PC-3 (cell line): ENCODE measurements around the gene COX18. TPM values are rescaled to one million over a fixed set of nuclear protein-coding genes. Genes with fewer than 3 reads are reported as not detected.

Source experiments
- ATAC-seq: fragments of 200-7000 bp; cut with Tn5 transposase; 2 replicates; pipeline ENCODE4 v1.9.1; 2020; ENCODE audit warnings: mild to moderate bottlenecking, moderate library complexity
- BruUV-seq: library from RNA; stranded (reverse); fragments of 400-500 nt; replicated peaks from 2 replicates; lab custom pipeline; 2021; lab: Mats Ljungman, UMichigan
- CTCF ChIA-PET: fragments of 300-600 bp; sonication (Branson Sonifier 250); formaldehyde crosslinking; loops from one replicate; lab custom pipeline; 2022; ENCODE audit warnings: antibody characterized with exemption; lab: Charles Lee
- POLR2A ChIA-PET: fragments of 300-600 bp; sonication (Branson Sonifier 250); formaldehyde crosslinking; loops from one replicate; lab custom pipeline; 2022; ENCODE audit warnings: antibody characterized with exemption; ENCODE audit not compliant: unreplicated experiment; lab: Charles Lee
- DNase-seq: peaks from one replicate; pipeline ENCODE4 v3.0.0-alpha.2; 2015
- H2AFZ ChIP-seq: fragments of 300-600 bp; sonication (generic); 2 replicates; pipeline ENCODE4 v1.6.0; 2016; ENCODE audit warnings: antibody characterized with exemption, low read length
- H3F3A ChIP-seq: fragments of 300-600 bp; sonication (generic); one replicate; pipeline ENCODE4 v1.6.0; 2017; ENCODE audit warnings: antibody characterized with exemption, low read length, control low read depth, mild to moderate bottlenecking; ENCODE audit not compliant: unreplicated experiment
- H3K27ac ChIP-seq: fragments of 300-600 bp; sonication (generic); 2 replicates; pipeline ENCODE4 v1.5.1; 2016; ENCODE audit warnings: mild to moderate bottlenecking, low read length
- H3K27me3 ChIP-seq: fragments of 300-600 bp; sonication (generic); 2 replicates; pipeline ENCODE4 v1.6.1; 2016; ENCODE audit warnings: low read length, mixed read lengths
- H3K36me3 ChIP-seq: fragments of 300-600 bp; sonication (generic); 2 replicates; pipeline ENCODE4 v1.6.1; 2016; ENCODE audit warnings: low read depth, mixed run types, low read length, mixed read lengths
- H3K4me1 ChIP-seq: fragments of 300-600 bp; sonication (generic); 2 replicates; pipeline ENCODE4 v1.5.1; 2016; ENCODE audit warnings: low read length; ENCODE audit not compliant: insufficient read depth
- H3K4me2 ChIP-seq: fragments of 300-600 bp; sonication (generic); 2 replicates; pipeline ENCODE4 v1.6.0; 2016; ENCODE audit warnings: low read length
- H3K4me3 ChIP-seq: fragments of 300-600 bp; sonication (generic); 2 replicates; pipeline ENCODE4 v1.5.1; 2016; ENCODE audit warnings: mild to moderate bottlenecking, low read length, mixed read lengths
- H3K79me2 ChIP-seq: fragments of 300-600 bp; sonication (generic); 2 replicates; pipeline ENCODE4 v1.6.1; 2017; ENCODE audit warnings: low read length, mixed read lengths
- H3K9ac ChIP-seq: fragments of 300-600 bp; sonication (generic); 2 replicates; pipeline ENCODE4 v1.6.0; 2016; ENCODE audit warnings: mild to moderate bottlenecking, low read length
- H3K9me2 ChIP-seq: fragments of 300-600 bp; sonication (generic); replicated peaks from 2 replicates; pipeline ENCODE4 v1.6.1; 2016; ENCODE audit warnings: mixed run types, low read length, mixed read lengths
- H3K9me3 ChIP-seq: fragments of 300-600 bp; sonication (generic); 2 replicates; pipeline ENCODE4 v1.6.1; 2016; ENCODE audit warnings: low read length, mixed read lengths
- H4K20me1 ChIP-seq: fragments of 300-600 bp; sonication (generic); 2 replicates; pipeline ENCODE4 v1.6.1; 2016; ENCODE audit warnings: low read length, mixed read lengths
- CTCF ChIP-seq: fragments of 300-600 bp; sonication (generic); conservative IDR thresholded peaks from 2 replicates; pipeline ENCODE4 v1.5.1; 2017; ENCODE audit warnings: antibody characterized with exemption, low read depth, mild to moderate bottlenecking, low read length
- EZH2 ChIP-seq: fragments of 300-600 bp; sonication (generic); IDR thresholded peaks from one replicate; pipeline ENCODE4 v1.6.1; 2017; ENCODE audit warnings: antibody characterized with exemption, mild to moderate bottlenecking, low read length; ENCODE audit not compliant: unreplicated experiment
- EZH2phosphoT487 ChIP-seq: fragments of 300-600 bp; sonication (generic); IDR thresholded peaks from 2 replicates; pipeline ENCODE4 v1.6.1; 2018; ENCODE audit warnings: mild to moderate bottlenecking, antibody characterized with exemption, low read length, borderline replicate concordance
- intact Hi-C: fragments of 100-400 bp; cut with micrococcal nuclease; formaldehyde crosslinking; loops from 2 replicates; pipeline ENCODE4 v1.9.0; 2023
- total RNA-seq: library from RNA; depleted of rRNA; stranded (reverse); fragments of >200 nt; gene quantifications from 2 replicates; pipeline ENCODE4 v1.2.3, GENCODE V29; 2014

Gene COX18
- total RNA-seq, 1 experiment from 2014 or later = 32.8 TPM

- Histone ChIP-seq H3F3A (peaks cover 4% of the 10 kb centered on the region), H3K9me2 (no peaks in the 10 kb centered on the region), H3K4me2 (no peak overlapping the region), H3K79me2 (peaks cover 31% of the 10 kb centered on the region), H3K4me1 (peaks cover 9% of the 10 kb centered on the region), H3K4me3 (no peak overlapping the region), H2AFZ (no peak overlapping the region), H3K27me3 (no peaks in the 10 kb centered on the region), H3K9me3 (no peaks in the 10 kb centered on the region), H3K27ac (no peak overlapping the region), H3K9ac (no peak overlapping the region), H3K36me3 (peaks cover 25% of the 10 kb centered on the region; the same call in 1 of the 2 replicates), H4K20me1 (no peaks in the 10 kb centered on the region)
- no TSS peak for BruUV-seq
- intact Hi-C loops = no loop called here
- TF ChIP-seq EZH2phosphoT487 (no peak), EZH2 (no peak), CTCF (no peak)
- no peak for ATAC-seq
- DNase-seq = no peak
- ChIA-PET CTCF (no interaction called here), POLR2A (no interaction called here)
Measured at GRCh38 chr4:73064536-73064935, 5.0 kb downstream of the COX18 start.

- H3K4me1 ChIP-seq = no peaks in the 10 kb centered on the region
- BruUV-seq = no TSS peak
- ChIA-PET CTCF (no interaction called here), POLR2A (no interaction called here)
- TF ChIP-seq CTCF = no peak
- TF ChIP-seq EZH2phosphoT487 = no peak
- no peak for TF ChIP-seq EZH2
- H3K9me2 ChIP-seq = no peaks in the 10 kb centered on the region
- H2AFZ ChIP-seq = no peak overlapping the region
- H3K4me2 ChIP-seq = no peak overlapping the region
- no peaks in the 10 kb centered on the region for H3K9me3 ChIP-seq
- no peaks in the 10 kb centered on the region for H3K79me2 ChIP-seq
- intact Hi-C loops = no loop called here
- no peaks in the 10 kb centered on the region for H3F3A ChIP-seq
- ATAC-seq (no peak), DNase-seq (no peak)
- H3K9ac ChIP-seq = no peak overlapping the region
- no peaks in the 10 kb centered on the region for H4K20me1 ChIP-seq
- no peak overlapping the region for H3K27ac ChIP-seq
- no peaks in the 10 kb centered on the region for H3K27me3 ChIP-seq
- no peak overlapping the region for H3K4me3 ChIP-seq
- peaks cover 24% of the 10 kb centered on the region for H3K36me3 ChIP-seq
Measured at GRCh38 chr4:73055241-73055897, 14.1 kb downstream of the COX18 start.

DNA sequence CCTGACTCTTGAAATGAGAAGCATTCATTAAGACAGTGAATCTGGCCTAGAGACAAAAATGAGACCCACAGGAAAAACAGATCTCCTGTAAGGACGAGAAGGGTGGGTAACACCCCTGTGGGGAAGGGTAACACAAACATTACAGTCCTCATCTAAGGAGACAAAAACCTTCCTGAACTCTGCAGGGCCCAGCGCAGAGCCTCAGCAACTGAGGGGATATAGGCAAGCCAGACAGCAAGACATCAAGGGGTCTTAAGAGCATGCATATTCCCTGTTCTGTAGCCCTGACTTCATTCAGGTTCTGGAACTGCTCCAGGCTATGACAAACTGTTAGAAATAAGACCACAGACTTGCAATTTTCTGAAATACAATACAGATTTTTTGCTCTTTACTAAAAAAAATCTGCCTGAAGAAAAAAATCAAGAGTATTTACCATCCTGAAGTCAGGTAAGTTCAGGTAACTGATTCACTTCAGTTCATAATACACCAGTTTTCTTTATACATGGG lies 15.5 kb downstream of the COX18 start:
- Histone ChIP-seq H3K79me2 (no peaks in the 10 kb centered on the region), H2AFZ (no peak overlapping the region), H3K27ac (no peak overlapping the region), H3K4me3 (no peak overlapping the region), H3K36me3 (peaks cover 11% of the 10 kb centered on the region), H3F3A (no peaks in the 10 kb centered on the region), H3K27me3 (no peaks in the 10 kb centered on the region), H3K9me3 (no peaks in the 10 kb centered on the region), H3K9ac (no peak overlapping the region), H3K4me2 (no peak overlapping the region), H4K20me1 (no peaks in the 10 kb centered on the region), H3K4me1 (no peaks in the 10 kb centered on the region), H3K9me2 (no peaks in the 10 kb centered on the region)
- intact Hi-C loops = no loop called here
- TF ChIP-seq EZH2phosphoT487 (no peak), CTCF (no peak), EZH2 (no peak)
- ATAC-seq = no peak
- ChIA-PET POLR2A (no interaction called here), CTCF (no interaction called here)
- no peak for DNase-seq
- no TSS peak for BruUV-seq
